ENCODE measurements around the gene RNF150. TPM values are rescaled to one million over a fixed set of nuclear protein-coding genes. Genes with fewer than 3 reads are reported as not detected.
"Not testable (repeated sequence)": the region's sequence is repeated elsewhere in the genome, so short reads cannot be mapped to it uniquely, and the experiment has no call there.

RNF150 gene
- 0.75 and 1.4 TPM in 2 replicates for total RNA-seq (2014; rRNA removed; shearing (Covaris generic); ENCODE audit: low replicate concordance)

- peak; percentile 83 for DNase-seq (ENCODE audit: low read depth)
- in situ Hi-C loops (cut with HindIII; ENCODE audit: low pct_unique_long_range_greater_than_20kb, low sequenced_read_pairs): no loop called here
These were observed at the start of gene RNF150 for GRCh38 chr4:141133146-141133998. Gene RNF150 (minus strand): TSS chr4:141133469.

GRCh38 chr4:141180991-141181761 is 47.9 kb upstream of the RNF150 start:
- peak; percentile 63 for DNase-seq (ENCODE audit: low read depth)
- in situ Hi-C loops (cut with HindIII; ENCODE audit: low pct_unique_long_range_greater_than_20kb, low sequenced_read_pairs): no loop called here

GRCh38 chr4:141179474-141180373 is 46.5 kb upstream of the RNF150 start:
- in situ Hi-C loops (cut with HindIII; ENCODE audit: low pct_unique_long_range_greater_than_20kb, low sequenced_read_pairs): no loop called here
- no peak for DNase-seq (ENCODE audit: low read depth)

- DNase-seq (ENCODE audit: low read depth): no peak
- in situ Hi-C loops (cut with HindIII; ENCODE audit: low pct_unique_long_range_greater_than_20kb, low sequenced_read_pairs): no loop called here
These were observed 43.9 kb upstream of the RNF150 start for GRCh38 chr4:141177171-141177570.

GRCh38 chr4:141174457-141174856 is 41.2 kb upstream of the RNF150 start:
- no peak for DNase-seq (ENCODE audit: low read depth)
- in situ Hi-C loops (cut with HindIII; ENCODE audit: low pct_unique_long_range_greater_than_20kb, low sequenced_read_pairs): no loop called here

- DNase-seq (ENCODE audit: low read depth): no peak
- in situ Hi-C loops (cut with HindIII; ENCODE audit: low pct_unique_long_range_greater_than_20kb, low sequenced_read_pairs): no loop called here
These were observed 37.4 kb upstream of the RNF150 start for GRCh38 chr4:141170671-141171070.

GRCh38 chr4:141169391-141169790 is 36.1 kb upstream of the RNF150 start:
- DNase-seq (ENCODE audit: low read depth): peak; percentile 58
- in situ Hi-C loops (cut with HindIII; ENCODE audit: low pct_unique_long_range_greater_than_20kb, low sequenced_read_pairs): no loop called here

- in situ Hi-C loops (cut with HindIII; ENCODE audit: low pct_unique_long_range_greater_than_20kb, low sequenced_read_pairs); DNase-seq (ENCODE audit: low read depth): not testable (repeated sequence)
These were observed 31.7 kb upstream of the RNF150 start for GRCh38 chr4:141165001-141165400.

GRCh38 chr4:141159027-141159426 is 25.8 kb upstream of the RNF150 start:
- no peak for DNase-seq (ENCODE audit: low read depth)
- in situ Hi-C loops (cut with HindIII; ENCODE audit: low pct_unique_long_range_greater_than_20kb, low sequenced_read_pairs): no loop called here

GRCh38 chr4:141158219-141158618 is 24.9 kb upstream of the RNF150 start:
- in situ Hi-C loops (cut with HindIII; ENCODE audit: low pct_unique_long_range_greater_than_20kb, low sequenced_read_pairs): no loop called here
- peak; percentile 39 for DNase-seq (ENCODE audit: low read depth)

GRCh38 chr4:141155586-141155985 is 22.3 kb upstream of the RNF150 start:
- no peak for DNase-seq (ENCODE audit: low read depth)
- in situ Hi-C loops (cut with HindIII; ENCODE audit: low pct_unique_long_range_greater_than_20kb, low sequenced_read_pairs): no loop called here

GRCh38 chr4:141154725-141155124 is 21.5 kb upstream of the RNF150 start:
- in situ Hi-C loops (cut with HindIII; ENCODE audit: low pct_unique_long_range_greater_than_20kb, low sequenced_read_pairs): no loop called here

GRCh38 chr4:141153751-141154510 is 20.7 kb upstream of the RNF150 start:
- DNase-seq (ENCODE audit: low read depth): no peak
- in situ Hi-C loops (cut with HindIII; ENCODE audit: low pct_unique_long_range_greater_than_20kb, low sequenced_read_pairs): no loop called here

More at GRCh38 chr4:141154725-141155124, 21.5 kb upstream of the RNF150 start:
- no peak for DNase-seq (ENCODE audit: low read depth)

GRCh38 chr4:141144207-141144606 is 10.9 kb upstream of the RNF150 start:
- DNase-seq (ENCODE audit: low read depth): no peak
- in situ Hi-C loops (cut with HindIII; ENCODE audit: low pct_unique_long_range_greater_than_20kb, low sequenced_read_pairs): no loop called here

- in situ Hi-C loops (cut with HindIII; ENCODE audit: low pct_unique_long_range_greater_than_20kb, low sequenced_read_pairs): no loop called here
- DNase-seq (ENCODE audit: low read depth): no peak
These were observed 9.2 kb upstream of the RNF150 start for GRCh38 chr4:141142423-141142822.

- in situ Hi-C loops (cut with HindIII; ENCODE audit: low pct_unique_long_range_greater_than_20kb, low sequenced_read_pairs): no loop called here
- no peak for DNase-seq (ENCODE audit: low read depth)
These were observed 7.3 kb upstream of the RNF150 start for GRCh38 chr4:141140391-141141200.

Measured in Caki2 (cell line).